ENCODE data around the gene TRPV3. TPM values are rescaled to one million over a fixed set of nuclear protein-coding genes. Genes with fewer than 3 reads are reported as not detected.

Gene TRPV3
- total RNA-seq, 4 donors from 2014 or later, result 4.2 to 21.4 (median 9.7) TPM

DNA sequence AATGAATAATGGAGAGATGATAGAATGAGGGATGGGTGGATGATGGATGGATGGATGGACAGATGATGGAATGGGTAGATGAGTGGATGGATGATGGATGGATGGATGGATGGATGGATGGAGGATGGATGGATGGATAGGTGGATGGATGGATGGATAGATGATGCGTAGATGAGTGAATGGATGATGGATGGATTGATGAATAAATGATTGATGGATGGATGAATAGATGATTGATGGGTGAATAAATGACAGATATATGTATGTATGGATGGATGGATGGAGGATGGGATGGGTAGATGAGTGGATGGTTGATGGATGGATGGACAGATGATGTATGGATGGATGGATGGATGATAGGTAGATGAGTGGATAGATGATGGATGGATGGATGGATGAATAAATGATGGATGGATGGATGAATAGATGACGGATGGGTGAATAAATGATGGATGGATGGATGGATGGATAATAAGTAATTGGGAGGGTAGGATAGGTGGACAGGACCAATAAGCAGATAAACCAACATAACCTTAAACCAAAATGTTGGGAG is 7.9 kb downstream of the TRPV3 start:
- H3K27me3 ChIP-seq, result no peaks in the 10 kb centered on the region
- H3K4me1 ChIP-seq, result no peaks in the 10 kb centered on the region
- no peaks in the 10 kb centered on the region for H3K9me3 ChIP-seq
- no peaks in the 10 kb centered on the region for H3K36me3 ChIP-seq
- no peak for DNase-seq (ENCODE audit: low spot score in 2 of 2)
- 95 to 96% methylated on average over 2 of the region's 2 CpGs for WGBS, 2 donors
- H3K4me3 ChIP-seq, result no peak overlapping the region
- no peak overlapping the region for H3K27ac ChIP-seq
- TF ChIP-seq EP300 (IDR thresholded peaks at IDR 0.05), result no peak

DNA sequence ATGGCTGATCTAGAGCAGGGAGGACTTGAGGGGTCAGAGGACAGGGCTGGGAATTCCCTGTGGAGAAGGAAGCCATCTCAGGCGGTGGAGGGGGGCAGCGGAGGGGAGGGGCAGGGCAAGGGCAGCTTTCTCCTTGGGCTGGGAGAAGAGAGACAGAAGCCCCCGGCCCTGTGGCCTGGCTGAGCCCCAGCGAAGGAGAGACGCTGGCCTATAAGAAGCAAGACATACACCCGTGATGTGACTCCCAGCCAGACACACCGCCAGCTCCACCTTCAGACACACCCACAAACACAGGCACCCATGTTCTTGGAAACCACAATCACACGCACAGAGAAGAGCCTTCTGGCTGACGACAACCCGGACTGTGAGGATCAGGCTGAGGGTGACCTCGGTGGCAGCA is 10.0 kb downstream of the TRPV3 start:
- no peak overlapping the region for H3K4me3 ChIP-seq
- no peaks in the 10 kb centered on the region for H3K27me3 ChIP-seq
- no peak for TF ChIP-seq EP300 (IDR thresholded peaks at IDR 0.05)
- TF ChIP-seq POLR2A (IDR thresholded peaks at IDR 0.05), result no peak
- TF ChIP-seq, protein P1, sequence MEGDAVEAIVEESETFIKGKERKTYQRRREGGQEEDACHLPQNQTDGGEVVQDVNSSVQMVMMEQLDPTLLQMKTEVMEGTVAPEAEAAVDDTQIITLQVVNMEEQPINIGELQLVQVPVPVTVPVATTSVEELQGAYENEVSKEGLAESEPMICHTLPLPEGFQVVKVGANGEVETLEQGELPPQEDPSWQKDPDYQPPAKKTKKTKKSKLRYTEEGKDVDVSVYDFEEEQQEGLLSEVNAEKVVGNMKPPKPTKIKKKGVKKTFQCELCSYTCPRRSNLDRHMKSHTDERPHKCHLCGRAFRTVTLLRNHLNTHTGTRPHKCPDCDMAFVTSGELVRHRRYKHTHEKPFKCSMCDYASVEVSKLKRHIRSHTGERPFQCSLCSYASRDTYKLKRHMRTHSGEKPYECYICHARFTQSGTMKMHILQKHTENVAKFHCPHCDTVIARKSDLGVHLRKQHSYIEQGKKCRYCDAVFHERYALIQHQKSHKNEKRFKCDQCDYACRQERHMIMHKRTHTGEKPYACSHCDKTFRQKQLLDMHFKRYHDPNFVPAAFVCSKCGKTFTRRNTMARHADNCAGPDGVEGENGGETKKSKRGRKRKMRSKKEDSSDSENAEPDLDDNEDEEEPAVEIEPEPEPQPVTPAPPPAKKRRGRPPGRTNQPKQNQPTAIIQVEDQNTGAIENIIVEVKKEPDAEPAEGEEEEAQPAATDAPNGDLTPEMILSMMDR (IDR thresholded peaks at IDR 0.05), result no peak
- H3K27ac ChIP-seq, result no peak overlapping the region
- no peaks in the 10 kb centered on the region for H3K9me3 ChIP-seq
- no peak for DNase-seq (ENCODE audit: low spot score in 2 of 2)
- WGBS, 2 donors, result 66 to 73% methylated on average over 7 to 11 of the region's 11 CpGs
- no peaks in the 10 kb centered on the region for H3K36me3 ChIP-seq
- no peaks in the 10 kb centered on the region for H3K4me1 ChIP-seq

DNA sequence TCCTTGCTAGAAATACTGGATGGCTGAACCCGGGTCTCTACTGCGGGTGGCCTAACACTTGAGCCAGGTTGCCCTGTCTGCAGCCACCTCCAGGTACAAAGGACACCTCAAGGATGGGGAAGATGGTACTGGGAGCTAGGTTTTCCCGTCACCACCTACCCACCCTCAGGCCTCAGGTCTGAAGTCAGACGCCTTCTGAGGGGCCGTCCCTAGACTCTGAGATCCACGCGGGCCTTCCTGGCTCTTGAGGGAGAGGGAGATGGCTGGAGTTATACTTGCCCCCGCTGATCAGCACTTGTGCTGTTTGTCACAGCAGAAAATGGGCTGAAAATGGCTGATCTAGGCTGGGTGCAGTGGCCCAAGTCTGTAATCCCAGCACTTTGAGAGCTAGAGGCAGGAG is 10.6 kb downstream of the TRPV3 start:
- Histone ChIP-seq H3K9me3 (no peaks in the 10 kb centered on the region), H3K36me3 (no peaks in the 10 kb centered on the region), H3K27ac (no peak overlapping the region), H3K27me3 (no peaks in the 10 kb centered on the region), H3K4me3 (no peak overlapping the region), H3K4me1 (no peaks in the 10 kb centered on the region)
- DNase-seq (ENCODE audit: low spot score in 2 of 2), result no peak
- 89 to 96% methylated on average over 8 of the region's 8 CpGs for WGBS, 2 donors
- TF ChIP-seq EP300 (IDR thresholded peaks at IDR 0.05) (no peak), POLR2A (IDR thresholded peaks at IDR 0.05) (no peak)
- TF ChIP-seq, protein P1 (IDR thresholded peaks at IDR 0.05), result no peak

DNA sequence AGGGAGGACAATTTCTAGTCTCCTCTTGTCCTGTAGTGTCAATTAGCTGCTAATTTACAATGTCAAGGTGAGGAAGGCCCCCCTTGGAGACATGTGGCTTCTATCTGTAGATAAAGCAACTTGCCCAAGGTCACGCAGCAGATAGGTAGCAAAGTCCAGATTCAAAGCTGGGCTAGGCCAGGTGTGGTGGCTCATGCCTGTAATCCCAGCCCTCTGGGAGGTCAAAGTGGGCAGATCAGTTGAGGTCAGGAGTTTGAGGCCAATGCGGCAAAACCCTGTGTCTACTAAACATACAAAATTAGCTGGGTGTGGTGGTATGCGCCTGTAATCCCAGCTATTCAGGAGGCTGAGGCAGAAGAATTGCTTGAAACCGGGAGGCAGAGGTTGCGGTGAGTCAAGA is 11.1 kb downstream of the TRPV3 start:
- no peak for DNase-seq (ENCODE audit: low spot score in 2 of 2)
- Histone ChIP-seq H3K36me3 (no peaks in the 10 kb centered on the region), H3K27me3 (no peaks in the 10 kb centered on the region), H3K27ac (no peak overlapping the region), H3K4me3 (no peak overlapping the region), H3K4me1 (no peaks in the 10 kb centered on the region), H3K9me3 (no peaks in the 10 kb centered on the region)
- WGBS, 2 donors, result 86 to 96% methylated on average over 5 of the region's 5 CpGs
- TF ChIP-seq POLR2A (IDR thresholded peaks at IDR 0.05) (no peak), EP300 (IDR thresholded peaks at IDR 0.05) (no peak)
- TF ChIP-seq, protein P1 (IDR thresholded peaks at IDR 0.05), result no peak

DNA sequence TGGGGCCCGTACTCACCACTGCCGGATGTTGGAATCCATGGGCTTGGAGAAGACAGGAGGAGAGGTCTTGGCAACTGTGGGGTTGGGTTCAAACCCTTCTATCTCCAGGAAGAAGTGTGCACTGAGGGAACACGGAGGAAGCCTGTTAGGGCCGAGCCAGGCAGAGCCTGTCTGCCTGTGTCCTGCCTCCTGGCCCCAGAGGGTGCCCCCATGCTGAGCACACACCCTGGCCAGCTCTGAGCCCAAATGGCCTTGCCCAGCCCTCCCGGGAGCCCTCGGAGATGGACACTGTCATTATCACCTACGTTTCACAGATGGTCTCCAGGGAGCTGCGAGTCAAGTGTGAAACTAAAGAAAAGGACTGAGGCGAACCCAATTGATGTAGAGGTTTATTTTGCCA is 12.5 kb downstream of the TRPV3 start:
- Histone ChIP-seq H3K36me3 (no peaks in the 10 kb centered on the region), H3K27me3 (no peaks in the 10 kb centered on the region), H3K27ac (no peak overlapping the region), H3K4me3 (no peak overlapping the region), H3K9me3 (no peaks in the 10 kb centered on the region), H3K4me1 (no peaks in the 10 kb centered on the region)
- TF ChIP-seq POLR2A (IDR thresholded peaks at IDR 0.05) (no peak), EP300 (IDR thresholded peaks at IDR 0.05) (no peak)
- TF ChIP-seq, protein P1 (IDR thresholded peaks at IDR 0.05), result no peak
- 53 to 69% methylated on average over 9 of the region's 9 CpGs for WGBS, 2 donors
- no peak for DNase-seq (ENCODE audit: low spot score in 2 of 2)

DNA sequence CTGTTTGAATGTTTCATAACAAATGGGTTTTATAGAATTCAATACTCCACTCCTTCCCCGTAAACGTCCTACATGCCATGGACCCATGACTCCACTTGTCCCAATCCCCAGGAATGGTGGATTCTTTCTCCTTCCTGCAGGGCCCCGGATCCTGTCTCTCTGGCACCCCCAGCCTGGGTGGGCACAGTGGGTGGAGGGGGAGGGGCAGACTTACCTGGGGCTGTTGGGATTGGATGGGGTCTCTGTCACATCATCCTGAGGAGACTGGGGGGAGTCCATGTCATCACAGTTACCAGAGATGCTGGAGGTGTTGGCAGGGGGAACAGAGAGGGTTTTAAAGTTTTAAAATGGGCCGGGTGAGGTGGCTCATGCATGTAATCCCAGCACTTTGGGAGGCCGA is 13.2 kb downstream of the TRPV3 start:
- no peaks in the 10 kb centered on the region for H3K36me3 ChIP-seq
- H3K27me3 ChIP-seq, result no peaks in the 10 kb centered on the region
- no peaks in the 10 kb centered on the region for H3K9me3 ChIP-seq
- H3K4me3 ChIP-seq, result no peak overlapping the region
- TF ChIP-seq, protein P1 (IDR thresholded peaks at IDR 0.05), result no peak
- no peak for TF ChIP-seq POLR2A (IDR thresholded peaks at IDR 0.05)
- TF ChIP-seq EP300 (IDR thresholded peaks at IDR 0.05), result no peak
- WGBS, 2 donors, result 77 to 84% methylated on average over 5 of the region's 5 CpGs
- DNase-seq (ENCODE audit: low spot score in 2 of 2), result no peak
- no peaks in the 10 kb centered on the region for H3K4me1 ChIP-seq
- H3K27ac ChIP-seq, result no peak overlapping the region
